SU-DHL-6 (cell line): ENCODE results near the gene MIGA2.
"Not testable (repeated sequence)": the region's sequence is repeated elsewhere in the genome, so short reads cannot be mapped to it uniquely, and the experiment has no call there.

ENCODE experiments used
- H2AFZ ChIP-seq: fragments of 200-600 bp; sonication (generic); 2 replicates; pipeline ENCODE4 v1.6.1; 2014; ENCODE audit warnings: low read depth, mild to moderate bottlenecking, moderate library complexity, mixed read lengths, antibody characterized with exemption, low read length; ENCODE audit not compliant: severe bottlenecking
- H3F3A ChIP-seq: fragments of 200-600 bp; shearing (Covaris generic); 2 replicates; pipeline ENCODE4 v1.6.0; 2016; ENCODE audit warnings: antibody characterized with exemption, mild to moderate bottlenecking; ENCODE audit not compliant: insufficient read depth
- H3K27ac ChIP-seq: fragments of 200-600 bp; sonication (generic); 2 replicates; pipeline ENCODE4 v1.5.1; 2016; ENCODE audit warnings: low read depth, mild to moderate bottlenecking, low read length, moderate library complexity, mixed read lengths
- H3K27me3 ChIP-seq: fragments of 200-600 bp; sonication (generic), shearing (Covaris generic); 2 replicates; pipeline ENCODE4 v1.6.0; 2014; ENCODE audit warnings: mild to moderate bottlenecking, low read length
- H3K36me3 ChIP-seq: fragments of 200-600 bp; sonication (generic); 2 replicates; pipeline ENCODE4 v1.6.1; 2014; ENCODE audit warnings: mild to moderate bottlenecking, low read length, mixed read lengths
- H3K4me2 ChIP-seq: fragments of 300-600, 200-600 bp; shearing (Covaris generic), sonication (generic); 2 replicates; pipeline ENCODE4 v1.6.0; 2014; ENCODE audit warnings: low read length, low read depth, mild to moderate bottlenecking; ENCODE audit not compliant: poor library complexity, severe bottlenecking
- H3K4me3 ChIP-seq: fragments of 200-600 bp; sonication (generic); 2 replicates; pipeline ENCODE4 v1.5.1; 2014; ENCODE audit warnings: antibody characterized with exemption, low read length, mild to moderate bottlenecking, mixed read lengths; ENCODE audit not compliant: insufficient read depth, poor library complexity, severe bottlenecking
- H3K79me2 ChIP-seq: fragments of 200-600 bp; sonication (generic); 2 replicates; pipeline ENCODE4 v1.6.1; 2014; ENCODE audit warnings: mild to moderate bottlenecking, low read length, moderate library complexity; ENCODE audit not compliant: insufficient read depth
- H3K9ac ChIP-seq: fragments of 200-600 bp; sonication (generic); 2 replicates; pipeline ENCODE4 v1.7.0; 2014; ENCODE audit warnings: mild to moderate bottlenecking, low read length
- H3K9me2 ChIP-seq: fragments of 200-600 bp; sonication (generic); replicated peaks from 2 replicates; pipeline ENCODE4 v1.6.1; 2014; ENCODE audit warnings: low read length; ENCODE audit not compliant: insufficient read depth
- H3K9me3 ChIP-seq: fragments of 200-600 bp; sonication (generic); 2 replicates; pipeline ENCODE4 v1.6.1; 2014; ENCODE audit warnings: low read length, mixed read lengths; ENCODE audit not compliant: insufficient read depth
- H4K20me1 ChIP-seq: fragments of 200-600 bp; sonication (generic); 2 replicates; pipeline ENCODE4 v1.6.1; 2014; ENCODE audit warnings: low read depth, mild to moderate bottlenecking, antibody characterized with exemption, low read length, moderate library complexity, mixed read lengths
- EZH2phosphoT487 ChIP-seq: fragments of 200-600 bp; sonication (generic), shearing (Covaris generic); conservative IDR thresholded peaks from 2 replicates; pipeline ENCODE4 v1.6.1; 2018; ENCODE audit warnings: mild to moderate bottlenecking, antibody characterized with exemption, low read length, moderate library complexity, mixed read lengths
- TF ChIP-seq, protein P1 (sequence below): fragments of 200-600 bp; sonication (generic); IDR thresholded peaks from one replicate; pipeline ENCODE4 v1.5.1; 2017; ENCODE audit warnings: antibody characterized with exemption, mild to moderate bottlenecking, low read length, moderate library complexity; ENCODE audit not compliant: insufficient read depth, poor library complexity, severe bottlenecking

The MIGA2 gene

DNA sequence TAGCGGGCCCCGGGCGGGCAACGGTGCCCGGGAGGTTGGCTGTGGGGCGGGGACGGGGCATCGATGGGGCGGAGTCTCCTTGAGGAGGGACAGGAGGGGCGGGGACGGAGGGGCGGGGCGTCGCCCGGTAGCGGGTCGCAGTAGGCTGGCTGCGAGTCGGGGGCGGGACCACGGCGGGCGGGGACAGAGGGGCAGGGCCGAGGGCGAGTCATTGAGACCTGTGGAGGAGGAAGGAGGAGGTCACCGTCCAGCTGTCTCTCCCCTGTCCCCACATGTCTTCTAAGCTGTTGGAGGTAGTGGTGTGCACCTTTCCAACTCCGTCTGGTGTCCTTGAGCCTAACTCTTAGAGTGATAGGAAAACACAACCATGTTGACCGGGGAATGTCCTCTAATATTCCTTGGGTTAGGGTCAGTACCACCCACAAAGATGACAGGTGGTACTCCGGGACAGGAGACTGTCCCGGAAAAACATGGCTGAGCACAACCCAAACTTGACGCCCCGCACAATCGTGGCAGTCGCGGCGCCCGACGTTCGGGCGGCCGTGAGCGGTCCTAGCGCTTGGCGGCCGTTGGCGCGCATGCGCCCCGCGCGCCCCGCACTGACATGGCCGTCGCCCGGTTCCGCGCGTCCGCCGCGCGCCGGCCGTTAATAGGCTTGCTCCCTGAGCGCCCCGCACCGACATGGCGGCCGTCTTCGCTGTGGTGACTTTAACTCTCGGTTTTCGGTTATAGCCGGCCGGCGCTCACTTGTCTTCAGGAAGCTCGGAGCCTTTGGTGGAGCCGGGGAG, 74.5 kb downstream of the MIGA2 start, which contains the start of the genes CRAT and PTPA:
Gene CRAT, minus strand, starts transcription at position 54 of the 788 bp plus-strand sequence. CDS start 284 bp downstream, outside the sequence.
Gene PTPA, plus strand, starts transcription at position 676 of the 788 bp plus-strand sequence. CDS start 186 bp downstream, outside the sequence.
- Histone ChIP-seq H3K27ac (peak within 1 kb of the TSS; percentile 67), H4K20me1 (no peaks in the 10 kb centered on the region), H3K36me3 (no peaks in the 10 kb centered on the region), H3K4me3 (peak within 1 kb of the TSS; percentile 82), H3K9me2 (no peaks in the 10 kb centered on the region), H3K9me3 (no peaks in the 10 kb centered on the region), H3F3A (0 out of 2 replicates have a peak, but pooled peaks cover 12% of the 10 kb centered on the region), H3K9ac (peak within 1 kb of the TSS; percentile 92), H2AFZ (peak within 1 kb of the TSS; percentile 94), H3K79me2 (peaks cover 41% of the 10 kb centered on the region), H3K27me3 (no peaks in the 10 kb centered on the region), H3K4me2 (peak within 1 kb of the TSS; percentile 76)
- TF ChIP-seq, protein P1, sequence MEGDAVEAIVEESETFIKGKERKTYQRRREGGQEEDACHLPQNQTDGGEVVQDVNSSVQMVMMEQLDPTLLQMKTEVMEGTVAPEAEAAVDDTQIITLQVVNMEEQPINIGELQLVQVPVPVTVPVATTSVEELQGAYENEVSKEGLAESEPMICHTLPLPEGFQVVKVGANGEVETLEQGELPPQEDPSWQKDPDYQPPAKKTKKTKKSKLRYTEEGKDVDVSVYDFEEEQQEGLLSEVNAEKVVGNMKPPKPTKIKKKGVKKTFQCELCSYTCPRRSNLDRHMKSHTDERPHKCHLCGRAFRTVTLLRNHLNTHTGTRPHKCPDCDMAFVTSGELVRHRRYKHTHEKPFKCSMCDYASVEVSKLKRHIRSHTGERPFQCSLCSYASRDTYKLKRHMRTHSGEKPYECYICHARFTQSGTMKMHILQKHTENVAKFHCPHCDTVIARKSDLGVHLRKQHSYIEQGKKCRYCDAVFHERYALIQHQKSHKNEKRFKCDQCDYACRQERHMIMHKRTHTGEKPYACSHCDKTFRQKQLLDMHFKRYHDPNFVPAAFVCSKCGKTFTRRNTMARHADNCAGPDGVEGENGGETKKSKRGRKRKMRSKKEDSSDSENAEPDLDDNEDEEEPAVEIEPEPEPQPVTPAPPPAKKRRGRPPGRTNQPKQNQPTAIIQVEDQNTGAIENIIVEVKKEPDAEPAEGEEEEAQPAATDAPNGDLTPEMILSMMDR, result no peak
- TF ChIP-seq EZH2phosphoT487, result no peak

DNA sequence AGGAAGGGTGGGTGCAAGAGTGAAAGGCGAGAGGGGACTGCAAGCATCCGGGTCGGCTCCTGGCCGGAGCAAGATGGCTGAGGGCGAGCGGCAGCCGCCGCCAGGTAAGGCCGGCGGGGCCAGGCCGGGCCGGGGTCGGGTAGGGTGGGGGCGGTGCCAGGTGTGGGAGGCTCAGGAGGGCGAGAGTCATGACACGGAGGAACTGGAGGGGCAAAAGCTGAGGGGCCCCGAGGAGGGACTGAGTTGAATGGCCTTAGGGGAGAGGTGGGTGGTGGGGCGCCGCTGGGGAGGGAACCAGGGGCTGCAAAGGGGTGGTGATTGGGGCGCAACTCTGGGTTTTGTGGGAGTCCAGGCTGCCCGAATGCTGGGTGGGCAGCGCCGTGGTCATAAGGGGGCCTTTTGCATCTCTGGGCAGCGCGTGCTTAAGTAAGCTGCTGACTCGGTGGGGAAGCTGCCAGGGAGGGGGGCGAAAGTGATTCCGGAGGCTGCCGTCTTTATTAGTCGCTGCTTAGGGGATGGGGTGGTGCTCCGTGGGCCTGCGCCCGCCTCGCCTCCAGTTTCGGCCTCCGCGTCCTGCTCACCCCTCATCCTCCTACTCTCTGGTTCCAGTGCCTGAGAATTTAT, 75.2 kb downstream of the MIGA2 start:
- peaks cover 44% of the 10 kb centered on the region for H3K79me2 ChIP-seq
- no peaks in the 10 kb centered on the region for H3K9me3 ChIP-seq
- TF ChIP-seq EZH2phosphoT487, result no peak
- TF ChIP-seq, protein P1, result no peak

DNA sequence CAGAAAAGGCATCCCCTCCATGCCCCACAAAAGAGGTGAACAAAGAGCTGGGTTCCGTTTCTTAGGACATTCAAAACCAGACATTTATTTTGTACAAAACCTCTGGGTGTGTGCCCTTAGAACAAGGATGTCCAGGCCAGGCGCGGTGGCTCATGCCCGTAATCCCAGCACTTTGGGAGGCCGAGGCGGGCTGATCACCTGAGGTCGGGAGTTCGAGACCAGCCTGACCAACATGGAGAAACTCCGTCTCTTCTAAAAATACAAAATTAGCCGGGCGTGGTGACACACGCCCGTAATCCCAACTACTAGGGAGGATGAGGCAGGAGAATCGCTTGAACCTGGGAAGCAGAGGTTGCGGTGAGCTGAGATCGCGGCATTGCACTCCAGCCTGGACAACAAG, 76.1 kb downstream of the MIGA2 start:
- not testable (repeated sequence) for H3K36me3 ChIP-seq, H3K27ac ChIP-seq, H3K27me3 ChIP-seq, H2AFZ ChIP-seq, H4K20me1 ChIP-seq, H3K9me3 ChIP-seq, H3K9me2 ChIP-seq
- H3K79me2 ChIP-seq, result peaks cover 51% of the 10 kb centered on the region
- H3K4me3 ChIP-seq, result peak overlapping the region; percentile 82
- H3K4me2 ChIP-seq, result peak overlapping the region; percentile 76
- peak overlapping the region; percentile 92 for H3K9ac ChIP-seq
- H3F3A ChIP-seq, result 0 out of 2 replicates have a peak, but pooled peaks cover 12% of the 10 kb centered on the region

More for the DNA sequence above, 75.2 kb downstream of the MIGA2 start:
- H3K4me2 ChIP-seq, result peak overlapping the region; percentile 76
- H4K20me1 ChIP-seq, result no peaks in the 10 kb centered on the region
- H3K36me3 ChIP-seq, result no peaks in the 10 kb centered on the region
- peak overlapping the region; percentile 82 for H3K4me3 ChIP-seq
- no peaks in the 10 kb centered on the region for H3K27me3 ChIP-seq
- peak overlapping the region; percentile 92 for H3K9ac ChIP-seq
- no peaks in the 10 kb centered on the region for H3K9me2 ChIP-seq
- 0 out of 2 replicates have a peak, but pooled peaks cover 12% of the 10 kb centered on the region for H3F3A ChIP-seq
- peak overlapping the region; percentile 67 for H3K27ac ChIP-seq
- peak overlapping the region; percentile 94 for H2AFZ ChIP-seq
